Mesendoderm (in vitro differentiated cells): Measurements from ENCODE around the gene MAP1S.

Source experiments
- DNase-seq: peaks from one replicate; pipeline ENCODE4 v3.0.0; 2013
- H2AK5ac ChIP-seq: 2 replicates; pipeline ENCODE4 v1.6.1; 2013; ENCODE audit warnings: low read length, inconsistent platforms
- H2BK120ac ChIP-seq: 2 replicates; pipeline ENCODE4 v1.6.1; 2013; ENCODE audit warnings: low read depth, mild to moderate bottlenecking, low read length, moderate library complexity, mixed read lengths
- H2BK15ac ChIP-seq: replicated peaks from 2 replicates; pipeline ENCODE4 v1.6.1; 2013; ENCODE audit warnings: low read depth, mild to moderate bottlenecking, moderate library complexity
- H2BK5ac ChIP-seq: 2 replicates; pipeline ENCODE4 v1.6.1; 2013; ENCODE audit warnings: low read length, inconsistent platforms
- H3K18ac ChIP-seq: 2 replicates; pipeline ENCODE4 v1.6.1; 2013; ENCODE audit warnings: mild to moderate bottlenecking, low read length, mixed read lengths
- H3K23ac ChIP-seq: one replicate; pipeline ENCODE4 v1.6.1; 2013; ENCODE audit warnings: low read length
- H3K27ac ChIP-seq: 2 replicates; pipeline ENCODE4 v1.5.1; 2013; ENCODE audit warnings: low read depth, mild to moderate bottlenecking, inconsistent platforms, low read length, moderate library complexity
- H3K27me3 ChIP-seq: 2 replicates; pipeline ENCODE4 v1.6.1; 2013; ENCODE audit warnings: low read length, control low read depth, mild to moderate bottlenecking, inconsistent platforms; ENCODE audit not compliant: insufficient read depth, poor library complexity
- H3K36me3 ChIP-seq: 2 replicates; pipeline ENCODE4 v1.6.1; 2013; ENCODE audit warnings: low read length, inconsistent platforms; ENCODE audit not compliant: control insufficient read depth, insufficient read depth
- H3K4ac ChIP-seq: one replicate; pipeline ENCODE4 v1.6.1; 2013; ENCODE audit warnings: low read depth, mild to moderate bottlenecking, low read length, moderate library complexity
- H3K4me1 ChIP-seq: 2 replicates; pipeline ENCODE4 v1.6.1; 2013; ENCODE audit warnings: low read depth, low read length, inconsistent platforms; ENCODE audit not compliant: control insufficient read depth
- H3K4me2 ChIP-seq: 2 replicates; pipeline ENCODE4 v1.6.1; 2013; ENCODE audit warnings: low read length
- H3K4me3 ChIP-seq: 2 replicates; pipeline ENCODE4 v1.5.1; 2013; ENCODE audit warnings: mild to moderate bottlenecking, low read length
- H3K56ac ChIP-seq: one replicate; pipeline ENCODE4 v1.6.1; 2013; ENCODE audit warnings: low read length
- H3K79me1 ChIP-seq: 2 replicates; pipeline ENCODE4 v1.6.1; 2013; ENCODE audit warnings: low read length, inconsistent platforms
- H3K79me2 ChIP-seq: 2 replicates; pipeline ENCODE4 v1.6.1; 2013; ENCODE audit warnings: mild to moderate bottlenecking, low read length; ENCODE audit not compliant: control insufficient read depth, insufficient read depth
- H3K9ac ChIP-seq: 2 replicates; pipeline ENCODE4 v1.6.1; 2013; ENCODE audit warnings: low read length, inconsistent platforms
- H4K5ac ChIP-seq: one replicate; pipeline ENCODE4 v1.6.1; 2013; ENCODE audit warnings: low read length
- H4K8ac ChIP-seq: one replicate; pipeline ENCODE4 v1.6.1; 2013; ENCODE audit warnings: low read depth, mild to moderate bottlenecking, control low read depth, low read length, moderate library complexity
- WGBS: extraction: QIAGEN DNeasy Blood & Tissue Kit; methylation state at CpG from one replicate; pipeline ENCODE4 v1.1.7; 2013; ENCODE audit warnings: low lambda C conversion rate, missing lambda C conversion rate; ENCODE audit not compliant: insufficient coverage; ENCODE audit errors: extremely low coverage; 5-methylcytosine and 5-hydroxymethylcytosine counted together

The MAP1S gene

DNA sequence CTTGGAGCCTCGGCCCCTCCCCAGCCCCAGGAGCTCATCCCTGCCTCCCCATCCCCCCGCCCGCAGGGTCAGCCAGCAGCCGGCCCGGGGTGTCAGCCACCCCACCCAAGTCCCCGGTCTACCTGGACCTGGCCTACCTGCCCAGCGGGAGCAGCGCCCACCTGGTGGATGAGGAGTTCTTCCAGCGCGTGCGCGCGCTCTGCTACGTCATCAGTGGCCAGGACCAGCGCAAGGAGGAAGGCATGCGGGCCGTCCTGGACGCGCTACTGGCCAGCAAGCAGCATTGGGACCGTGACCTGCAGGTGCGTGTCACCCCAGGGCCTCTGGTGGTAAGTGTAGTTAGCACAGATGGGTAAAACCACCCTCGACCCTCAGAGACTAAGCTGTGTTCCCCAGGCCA, 13.8 kb downstream of the MAP1S start:
- no peak overlapping the region for H2BK5ac ChIP-seq
- no peak overlapping the region for H2BK120ac ChIP-seq
- no peak overlapping the region for H3K4me2 ChIP-seq
- H3K56ac ChIP-seq, result no peak overlapping the region
- H3K27ac ChIP-seq, result no peak overlapping the region
- H3K4me3 ChIP-seq, result no peak overlapping the region
- H4K8ac ChIP-seq, result no peak overlapping the region
- H2AK5ac ChIP-seq, result no peak overlapping the region
- no peaks in the 10 kb centered on the region for H3K4me1 ChIP-seq
- no peak for DNase-seq
- no peak overlapping the region for H3K9ac ChIP-seq
- H3K79me2 ChIP-seq, result peaks cover 7% of the 10 kb centered on the region
- no CpG with 5 or more reads among the region's 22 CpGs for WGBS
- no peaks in the 10 kb centered on the region for H3K27me3 ChIP-seq
- H3K23ac ChIP-seq, result no peak overlapping the region
- H3K18ac ChIP-seq, result no peak overlapping the region
- H2BK15ac ChIP-seq, result no peak overlapping the region
- no peak overlapping the region for H3K4ac ChIP-seq
- H3K36me3 ChIP-seq, result peaks cover 16% of the 10 kb centered on the region
- peaks cover 12% of the 10 kb centered on the region for H3K79me1 ChIP-seq
- H4K5ac ChIP-seq, result no peak overlapping the region

DNA sequence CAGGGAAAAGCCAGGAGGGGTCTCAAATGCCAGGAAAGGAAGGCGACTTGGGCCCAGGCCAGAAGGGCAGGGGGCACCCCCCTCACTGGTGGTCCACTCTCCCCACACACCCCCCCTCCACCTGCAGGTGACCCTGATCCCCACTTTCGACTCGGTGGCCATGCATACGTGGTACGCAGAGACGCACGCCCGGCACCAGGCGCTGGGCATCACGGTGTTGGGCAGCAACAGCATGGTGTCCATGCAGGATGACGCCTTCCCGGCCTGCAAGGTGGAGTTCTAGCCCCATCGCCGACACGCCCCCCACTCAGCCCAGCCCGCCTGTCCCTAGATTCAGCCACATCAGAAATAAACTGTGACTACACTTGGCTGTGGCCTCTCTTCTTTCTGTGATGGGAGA, 14.9 kb downstream of the MAP1S start:
- Histone ChIP-seq H4K5ac (no peak overlapping the region), H3K27me3 (no peaks in the 10 kb centered on the region), H3K36me3 (peaks cover 12% of the 10 kb centered on the region), H3K9ac (no peak overlapping the region), H3K27ac (no peak overlapping the region), H3K56ac (no peak overlapping the region), H2AK5ac (no peak overlapping the region), H4K8ac (no peak overlapping the region), H3K4me3 (no peak overlapping the region), H3K4me1 (no peaks in the 10 kb centered on the region), H2BK120ac (no peak overlapping the region), H3K4ac (no peak overlapping the region), H3K23ac (no peak overlapping the region), H3K79me2 (peaks cover 7% of the 10 kb centered on the region), H3K18ac (no peak overlapping the region), H2BK5ac (no peak overlapping the region), H3K79me1 (peaks cover 10% of the 10 kb centered on the region), H3K4me2 (no peak overlapping the region), H2BK15ac (no peak overlapping the region)
- no peak for DNase-seq
- WGBS, result no CpG with 5 or more reads among the region's 16 CpGs

DNA sequence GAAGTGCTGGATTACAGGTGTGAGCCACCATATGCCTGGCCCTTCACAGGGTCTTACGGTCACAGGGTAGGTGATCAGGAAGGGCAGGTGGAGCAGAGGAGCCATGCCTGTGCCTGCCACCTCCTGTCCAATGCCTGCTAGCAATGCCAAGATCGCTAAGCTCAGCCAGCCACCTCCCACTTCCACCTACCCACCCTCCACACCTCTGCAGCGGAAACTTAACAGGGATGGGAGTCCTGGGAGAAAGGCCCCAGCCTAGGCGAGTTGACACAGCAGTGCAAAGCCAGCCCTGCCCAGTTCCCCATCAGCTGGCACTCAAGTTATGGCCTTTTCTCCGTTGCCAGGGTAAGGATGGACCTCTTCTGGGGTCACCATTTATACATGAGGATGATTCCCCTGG, 16.1 kb downstream of the MAP1S start:
- Histone ChIP-seq H3K27ac (no peak overlapping the region), H3K56ac (no peak overlapping the region), H3K9ac (no peak overlapping the region), H3K4me1 (no peaks in the 10 kb centered on the region), H3K4me3 (no peak overlapping the region), H3K36me3 (peaks cover 9% of the 10 kb centered on the region), H3K4ac (no peak overlapping the region), H2AK5ac (no peak overlapping the region), H3K27me3 (no peaks in the 10 kb centered on the region), H2BK120ac (no peak overlapping the region), H3K79me1 (peaks cover 10% of the 10 kb centered on the region), H4K5ac (no peak overlapping the region), H4K8ac (no peak overlapping the region), H3K79me2 (peaks cover 4% of the 10 kb centered on the region), H2BK5ac (no peak overlapping the region), H3K23ac (no peak overlapping the region), H3K18ac (no peak overlapping the region), H3K4me2 (no peak overlapping the region), H2BK15ac (no peak overlapping the region)
- no peak for DNase-seq
- whole genome bisulfite sequencing, result no CpG with 5 or more reads among the region's 5 CpGs

DNA sequence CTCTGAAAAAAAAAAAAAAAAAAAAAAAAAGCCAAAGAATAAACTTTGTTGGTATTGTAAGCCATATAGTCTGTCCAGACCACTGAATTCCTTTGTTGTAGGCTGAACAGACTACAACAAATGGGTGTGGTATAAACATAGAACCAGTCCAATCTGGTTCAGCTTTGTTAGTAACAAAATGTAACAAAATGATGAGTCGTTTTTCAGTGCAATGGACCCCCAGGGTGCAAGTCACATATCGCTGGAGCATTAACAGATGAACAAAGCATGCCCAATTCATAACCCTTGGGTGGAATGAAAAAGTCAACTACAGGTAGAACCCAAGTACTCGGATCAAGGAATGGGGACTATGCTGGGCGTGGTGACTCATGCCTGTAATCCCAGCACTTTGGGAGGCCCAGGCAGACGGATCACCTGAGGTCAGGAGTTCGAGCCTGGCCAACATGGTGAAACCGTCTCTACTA, 18.4 kb downstream of the MAP1S start:
- H3K36me3 ChIP-seq, result peaks cover 5% of the 10 kb centered on the region

DNA sequence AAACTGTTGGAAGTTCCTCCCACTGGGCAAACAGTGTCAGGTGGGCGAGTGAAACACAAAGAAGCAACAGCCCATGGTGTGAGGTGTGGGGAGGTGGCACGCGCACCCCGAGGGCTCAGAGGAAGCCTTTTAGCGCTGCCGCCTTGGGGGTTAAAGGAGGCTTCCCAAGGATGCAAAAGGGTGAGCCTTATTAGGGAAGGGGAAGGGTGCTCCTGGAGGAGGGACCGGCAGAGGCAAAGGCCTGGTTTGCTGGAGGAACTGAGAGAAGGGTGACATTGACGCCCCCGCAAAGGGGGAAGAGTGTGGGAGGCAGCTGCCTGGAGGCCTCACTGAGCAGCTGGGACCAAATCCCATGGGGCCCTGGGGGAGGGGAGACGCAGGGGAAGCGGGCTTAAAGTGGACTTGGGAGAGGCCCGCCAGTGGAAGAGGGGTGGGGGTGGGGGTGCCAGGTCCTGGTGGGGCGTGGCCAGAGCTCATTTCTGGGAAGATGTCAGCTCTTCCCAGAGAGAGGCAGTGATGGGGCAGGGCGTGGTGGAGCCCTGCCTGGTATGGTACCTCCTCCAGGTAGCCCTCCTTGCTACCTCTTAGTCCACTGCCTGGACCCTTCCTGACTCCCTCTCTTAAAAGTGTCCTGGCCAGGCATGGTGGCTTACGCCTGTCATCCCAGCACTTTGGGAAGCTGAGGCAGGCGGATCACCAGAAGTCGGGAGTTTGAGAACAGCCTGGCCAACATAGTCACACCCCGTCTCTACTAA, 20.0 kb downstream of the MAP1S start:
- Histone ChIP-seq H3K4me1 (no peaks in the 10 kb centered on the region), H3K79me1 (no peaks in the 10 kb centered on the region), H3K4me3 (no peak overlapping the region), H3K9ac (no peak overlapping the region), H3K56ac (no peak overlapping the region), H3K79me2 (no peaks in the 10 kb centered on the region), H2BK15ac (no peak overlapping the region), H3K27me3 (no peaks in the 10 kb centered on the region), H2BK5ac (no peak overlapping the region), H4K5ac (no peak overlapping the region), H3K4ac (no peak overlapping the region), H3K27ac (no peak overlapping the region), H2BK120ac (no peak overlapping the region), H3K36me3 (peaks cover 1% of the 10 kb centered on the region), H3K18ac (no peak overlapping the region), H2AK5ac (no peak overlapping the region), H3K4me2 (no peak overlapping the region), H3K23ac (no peak overlapping the region), H4K8ac (no peak overlapping the region)
- WGBS, result no CpG with 5 or more reads among the region's 18 CpGs
- no peak for DNase-seq

More for the DNA sequence above, 18.4 kb downstream of the MAP1S start:
- H2BK5ac ChIP-seq, result no peak overlapping the region
- H3K4me1 ChIP-seq, result no peaks in the 10 kb centered on the region
- no peak for DNase-seq
- no peak overlapping the region for H2BK120ac ChIP-seq
- no peaks in the 10 kb centered on the region for H3K27me3 ChIP-seq
- H3K4me2 ChIP-seq, result no peak overlapping the region
- no peak overlapping the region for H3K56ac ChIP-seq
- no peak overlapping the region for H3K4me3 ChIP-seq
- no peak overlapping the region for H3K9ac ChIP-seq
- H3K23ac ChIP-seq, result no peak overlapping the region
- H3K18ac ChIP-seq, result no peak overlapping the region
- H3K27ac ChIP-seq, result no peak overlapping the region
- no peak overlapping the region for H2BK15ac ChIP-seq
- H2AK5ac ChIP-seq, result no peak overlapping the region
- peaks cover 1% of the 10 kb centered on the region for H3K79me1 ChIP-seq
- no peak overlapping the region for H4K5ac ChIP-seq
- H3K4ac ChIP-seq, result no peak overlapping the region
- no CpG with 5 or more reads among the region's 7 CpGs for WGBS
- no peaks in the 10 kb centered on the region for H3K79me2 ChIP-seq
- no peak overlapping the region for H4K8ac ChIP-seq

DNA sequence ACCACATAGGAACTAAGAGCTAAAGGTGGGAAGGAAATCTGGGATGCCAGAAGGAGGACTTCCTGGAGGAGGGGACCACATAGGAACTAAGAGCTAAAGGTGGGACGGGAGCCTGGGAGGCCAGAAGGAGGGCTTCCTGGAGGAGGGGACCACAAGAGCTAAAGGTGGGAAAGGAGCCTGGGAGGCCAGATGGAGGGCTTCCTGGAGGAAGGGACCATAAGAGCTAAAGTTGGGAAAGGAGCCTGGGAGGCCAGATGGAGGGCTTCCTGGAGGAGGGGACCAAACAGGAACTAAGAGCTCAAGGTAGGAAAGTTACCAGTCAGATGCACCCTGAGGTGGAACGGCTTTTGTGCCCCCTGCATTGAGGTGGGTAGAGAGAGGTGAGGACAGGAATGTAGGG, 22.2 kb downstream of the MAP1S start:
- H3K9ac ChIP-seq, result no peak overlapping the region

More for the DNA sequence above, 22.2 kb downstream of the MAP1S start:
- H3K18ac ChIP-seq, result no peak overlapping the region
- H2BK120ac ChIP-seq, result no peak overlapping the region
- WGBS, result no CpG with 5 or more reads among the region's 2 CpGs
- no peak overlapping the region for H4K8ac ChIP-seq
- no peaks in the 10 kb centered on the region for H3K79me1 ChIP-seq
- H3K4me3 ChIP-seq, result no peak overlapping the region
- no peak overlapping the region for H3K4ac ChIP-seq
- no peak overlapping the region for H4K5ac ChIP-seq
- DNase-seq, result no peak
- no peak overlapping the region for H2BK15ac ChIP-seq
- H3K79me2 ChIP-seq, result no peaks in the 10 kb centered on the region
- H3K56ac ChIP-seq, result no peak overlapping the region
- H2AK5ac ChIP-seq, result no peak overlapping the region
- no peaks in the 10 kb centered on the region for H3K36me3 ChIP-seq
- no peak overlapping the region for H3K4me2 ChIP-seq
- H3K27ac ChIP-seq, result no peak overlapping the region
- no peaks in the 10 kb centered on the region for H3K27me3 ChIP-seq
- no peaks in the 10 kb centered on the region for H3K4me1 ChIP-seq
- no peak overlapping the region for H2BK5ac ChIP-seq
- no peak overlapping the region for H3K23ac ChIP-seq
